HEK293 (cell line): ENCODE measurements around the gene DCC.

Experiments used
- CTCF ChIA-PET: fragments of 350-600 bp; formaldehyde crosslinking; extraction: SDS; loops from one replicate; lab custom pipeline; 2021; ENCODE audit warnings: antibody characterized with exemption; lab: Yijun Ruan, JAX
- POLR2A ChIA-PET: fragments of 300-600 bp; formaldehyde crosslinking; extraction: SDS; loops from one replicate; lab custom pipeline; 2020; ENCODE audit warnings: antibody characterized with exemption, inconsistent platforms; lab: Yijun Ruan, JAX
- H3K27ac ChIP-seq: fragments of 200-500 bp; sonication (Bioruptor generic); 2 replicates; pipeline ENCODE4 v1.5.1; 2014; ENCODE audit warnings: low read depth, low read length, control low read depth, inconsistent platforms; ENCODE audit errors: extremely low read depth
- H3K36me3 ChIP-seq, 2 experiments: fragments of 200-500 bp in 1 of 2; sonication (Bioruptor generic) in 1 of 2; 1 replicate in 1 of 2; 2 replicates in 1 of 2; pipeline ENCODE4 v1.5.1; 2014 to 2017; ENCODE audit warnings: inconsistent platforms in 2 of 2, low read length in 2 of 2; ENCODE audit not compliant: control insufficient read depth in 2 of 2, insufficient read depth in 1 of 2
- H3K4me1 ChIP-seq: fragments of 200-500 bp; sonication (Bioruptor generic); 2 replicates; pipeline ENCODE4 v1.5.1; 2014; ENCODE audit warnings: mild to moderate bottlenecking, low read length, inconsistent platforms; ENCODE audit not compliant: control insufficient read depth, insufficient read depth
- H3K4me3 ChIP-seq: 2 replicates; pipeline ENCODE4 v1.5.1; 2011; ENCODE audit warnings: low read depth, mild to moderate bottlenecking, control low read depth, low read length, moderate library complexity
- H3K9me3 ChIP-seq: fragments of 200-500 bp; sonication (Bioruptor generic); 2 replicates; pipeline ENCODE4 v1.5.1; 2014; ENCODE audit warnings: low read depth, low read length, inconsistent platforms; ENCODE audit not compliant: control insufficient read depth, insufficient read depth
- ATF2 ChIP-seq: fragments of 450-650 bp; formaldehyde crosslinking; IDR thresholded peaks from 2 replicates; pipeline ENCODE4 v1.5.1; 2016; ENCODE audit warnings: missing biosample characterization, missing genetic modification characterization, low read depth
- HIC1 ChIP-seq: fragments of 450-650 bp; formaldehyde crosslinking; IDR thresholded peaks from 2 replicates; pipeline ENCODE4 v1.5.1; 2016; ENCODE audit warnings: missing biosample characterization, missing genetic modification characterization
- KLF1 ChIP-seq: fragments of 450-650 bp; formaldehyde crosslinking; IDR thresholded peaks from 2 replicates; pipeline ENCODE4 v1.5.1; 2016; ENCODE audit warnings: missing biosample characterization, missing genetic modification characterization
- KLF17 ChIP-seq: fragments of 450-650 bp; formaldehyde crosslinking; IDR thresholded peaks from 2 replicates; pipeline ENCODE4 v1.5.1; 2016; ENCODE audit warnings: missing biosample characterization, missing genetic modification characterization
- PRDM10 ChIP-seq: fragments of 450-650 bp; formaldehyde crosslinking; IDR thresholded peaks from 2 replicates; pipeline ENCODE4 v1.5.1; 2016; ENCODE audit warnings: missing biosample characterization, missing genetic modification characterization
- SCRT2 ChIP-seq: fragments of 450-650 bp; formaldehyde crosslinking; IDR thresholded peaks from 2 replicates; pipeline ENCODE4 v1.5.1; 2016; ENCODE audit warnings: missing biosample characterization, missing genetic modification characterization
- ZFP3 ChIP-seq: fragments of 450-650 bp; formaldehyde crosslinking; IDR thresholded peaks from 2 replicates; pipeline ENCODE4 v1.5.1; 2016; ENCODE audit warnings: low read depth, missing biosample characterization, missing genetic modification characterization
- ZFP69B ChIP-seq: fragments of 450-650 bp; formaldehyde crosslinking; IDR thresholded peaks from 2 replicates; pipeline ENCODE4 v1.5.1; 2016; ENCODE audit warnings: missing biosample characterization, missing genetic modification characterization
- ZNF10 ChIP-seq: fragments of 450-650 bp; formaldehyde crosslinking; IDR thresholded peaks from 2 replicates; pipeline ENCODE4 v1.5.1; 2017; ENCODE audit warnings: missing biosample characterization, missing genetic modification characterization
- ZNF112 ChIP-seq: fragments of 450-650 bp; formaldehyde crosslinking; IDR thresholded peaks from 2 replicates; pipeline ENCODE4 v1.5.0; 2017; ENCODE audit warnings: missing biosample characterization, missing genetic modification characterization
- ZNF239 ChIP-seq: fragments of 450-650 bp; formaldehyde crosslinking; IDR thresholded peaks from 2 replicates; pipeline ENCODE4 v1.5.1; 2016; ENCODE audit warnings: missing biosample characterization, missing genetic modification characterization
- ZNF292 ChIP-seq: fragments of 450-650 bp; formaldehyde crosslinking; IDR thresholded peaks from 2 replicates; pipeline ENCODE4 v1.5.1; 2016; ENCODE audit warnings: low read depth, missing biosample characterization, missing genetic modification characterization, borderline replicate concordance
- ZNF350 ChIP-seq: fragments of 450-650 bp; formaldehyde crosslinking; IDR thresholded peaks from 2 replicates; pipeline ENCODE4 v1.5.0; 2017; ENCODE audit warnings: missing biosample characterization, mild to moderate bottlenecking, missing genetic modification characterization
- ZNF518A ChIP-seq: fragments of 450-650 bp; formaldehyde crosslinking; conservative IDR thresholded peaks from 2 replicates; pipeline ENCODE4 v1.5.1; 2016; ENCODE audit warnings: low read depth, missing biosample characterization, missing genetic modification characterization
- ZNF521 ChIP-seq: fragments of 450-650 bp; formaldehyde crosslinking; IDR thresholded peaks from 2 replicates; pipeline ENCODE4 v1.5.1; 2017; ENCODE audit warnings: missing biosample characterization, mild to moderate bottlenecking, missing genetic modification characterization
- ZNF549 ChIP-seq: fragments of 450-650 bp; IDR thresholded peaks from 2 replicates; pipeline ENCODE4 v1.5.1; 2018; ENCODE audit warnings: missing biosample characterization, missing genetic modification characterization, mild to moderate bottlenecking, inconsistent platforms, moderate library complexity
- ZNF561 ChIP-seq: fragments of 450-650 bp; IDR thresholded peaks from 2 replicates; pipeline ENCODE4 v1.5.1; 2018; ENCODE audit warnings: missing biosample characterization, missing genetic modification characterization, borderline replicate concordance
- ZNF571 ChIP-seq: fragments of 450-650 bp; formaldehyde crosslinking; IDR thresholded peaks from 2 replicates; pipeline ENCODE4 v1.5.0; 2017; ENCODE audit warnings: missing biosample characterization, missing genetic modification characterization
- ZNF658 ChIP-seq: fragments of 450-650 bp; formaldehyde crosslinking; IDR thresholded peaks from 2 replicates; pipeline ENCODE4; 2016; ENCODE audit warnings: missing biosample characterization, missing genetic modification characterization
- ZSCAN16 ChIP-seq: fragments of 450-650 bp; formaldehyde crosslinking; IDR thresholded peaks from 2 replicates; pipeline ENCODE4 v1.5.1; 2016; ENCODE audit warnings: missing biosample characterization, missing genetic modification characterization
- TF ChIP-seq, protein P1 (sequence below): fragments of 450-650 bp; IDR thresholded peaks from 2 replicates; pipeline ENCODE4 v1.5.1; 2018; ENCODE audit warnings: missing biosample characterization, mild to moderate bottlenecking, missing genetic modification characterization
- TF ChIP-seq, protein P2 (sequence below): fragments of 450-650 bp; formaldehyde crosslinking; IDR thresholded peaks from 2 replicates; pipeline ENCODE4 v1.5.1; 2016; ENCODE audit warnings: missing biosample characterization, missing genetic modification characterization

The DCC gene

DNA sequence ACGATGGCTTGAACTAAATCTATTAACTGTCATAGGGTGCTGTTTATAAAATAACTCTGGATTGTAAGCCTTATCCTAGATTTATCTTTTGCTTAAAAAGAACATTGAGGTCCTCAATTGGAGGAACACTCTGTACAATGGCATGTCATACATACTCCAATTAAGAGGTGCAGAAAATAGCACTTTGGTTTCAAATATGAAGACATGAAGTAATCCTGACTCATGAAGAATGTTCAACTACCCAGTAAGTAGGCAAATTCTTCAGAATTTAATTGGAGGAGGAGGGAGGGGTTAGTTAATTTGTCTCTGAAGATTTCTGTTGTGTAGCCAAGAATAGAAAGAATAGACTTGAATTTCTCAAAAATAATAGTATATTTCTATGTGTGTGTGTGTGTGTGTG, 36.1 kb downstream of the DCC start:
- H3K36me3 ChIP-seq: no peaks in the 10 kb centered on the region
- no peak for TF ChIP-seq ZNF10 (tag by site-specific recombination)
- TF ChIP-seq KLF17: no peak
- no peak for TF ChIP-seq ZNF112 (tag by site-specific recombination)
- TF ChIP-seq ATF2 (tag by site-specific recombination): no peak
- no peak for TF ChIP-seq ZNF521 (tag by site-specific recombination)
- TF ChIP-seq, protein P1, sequence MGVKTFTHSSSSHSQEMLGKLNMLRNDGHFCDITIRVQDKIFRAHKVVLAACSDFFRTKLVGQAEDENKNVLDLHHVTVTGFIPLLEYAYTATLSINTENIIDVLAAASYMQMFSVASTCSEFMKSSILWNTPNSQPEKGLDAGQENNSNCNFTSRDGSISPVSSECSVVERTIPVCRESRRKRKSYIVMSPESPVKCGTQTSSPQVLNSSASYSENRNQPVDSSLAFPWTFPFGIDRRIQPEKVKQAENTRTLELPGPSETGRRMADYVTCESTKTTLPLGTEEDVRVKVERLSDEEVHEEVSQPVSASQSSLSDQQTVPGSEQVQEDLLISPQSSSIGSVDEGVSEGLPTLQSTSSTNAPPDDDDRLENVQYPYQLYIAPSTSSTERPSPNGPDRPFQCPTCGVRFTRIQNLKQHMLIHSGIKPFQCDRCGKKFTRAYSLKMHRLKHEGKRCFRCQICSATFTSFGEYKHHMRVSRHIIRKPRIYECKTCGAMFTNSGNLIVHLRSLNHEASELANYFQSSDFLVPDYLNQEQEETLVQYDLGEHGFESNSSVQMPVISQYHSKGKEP: no peak
- TF ChIP-seq ZNF239 (tag by site-specific recombination): no peak
- no peak for TF ChIP-seq ZNF518A (tag by site-specific recombination)
- no peak for TF ChIP-seq ZNF571
- TF ChIP-seq ZFP3 (tag by site-specific recombination): no peak
- TF ChIP-seq ZNF658 (tag by site-specific recombination): no peak
- no peak for TF ChIP-seq ZNF561
- no peak for TF ChIP-seq ZFP69B
- TF ChIP-seq ZNF350 (tag by site-specific recombination): no peak
- no peak for TF ChIP-seq SCRT2 (tag by site-specific recombination)
- TF ChIP-seq, protein P2, sequence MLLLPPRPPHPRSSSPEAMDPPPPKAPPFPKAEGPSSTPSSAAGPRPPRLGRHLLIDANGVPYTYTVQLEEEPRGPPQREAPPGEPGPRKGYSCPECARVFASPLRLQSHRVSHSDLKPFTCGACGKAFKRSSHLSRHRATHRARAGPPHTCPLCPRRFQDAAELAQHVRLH: no peak
- no peak overlapping the region for H3K4me3 ChIP-seq
- no peak overlapping the region for H3K27ac ChIP-seq
- H3K9me3 ChIP-seq: no peaks in the 10 kb centered on the region
- no peaks in the 10 kb centered on the region for H3K4me1 ChIP-seq
- POLR2A ChIA-PET: no interaction called here
- CTCF ChIA-PET: no interaction called here

DNA sequence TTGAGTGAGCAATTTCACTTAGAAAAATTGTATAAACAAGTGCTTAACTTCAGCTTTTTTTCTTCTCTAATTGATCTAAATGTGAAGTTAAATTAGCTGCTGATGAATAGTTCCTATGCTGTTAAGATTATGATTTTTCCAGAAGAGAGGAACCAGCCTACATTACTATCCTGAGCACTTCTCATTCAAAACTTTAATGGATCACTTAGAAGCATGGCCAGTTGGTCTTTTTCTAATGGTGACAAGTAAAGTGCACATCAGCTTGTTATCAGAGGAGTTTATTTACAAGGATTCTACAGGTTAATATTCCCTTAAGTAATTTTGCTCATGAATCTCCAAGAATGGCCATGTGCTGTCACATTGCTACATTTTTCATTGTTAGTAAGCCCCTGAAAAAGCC, 37.1 kb downstream of the DCC start:
- Histone ChIP-seq H3K36me3 (no peaks in the 10 kb centered on the region), H3K4me1 (no peaks in the 10 kb centered on the region), H3K9me3 (no peaks in the 10 kb centered on the region), H3K27ac (no peak overlapping the region), H3K4me3 (no peak overlapping the region)
- ChIA-PET POLR2A (no interaction called here), CTCF (no interaction called here)
- TF ChIP-seq HIC1 (tag by site-specific recombination): no peak
- no peak for TF ChIP-seq ZNF549 (tag by site-specific recombination)
- TF ChIP-seq PRDM10 (tag by site-specific recombination): no peak
- no peak for TF ChIP-seq ZSCAN16 (tag by site-specific recombination)
- no peak for TF ChIP-seq KLF1
- no peak for TF ChIP-seq ZNF292 (tag by site-specific recombination)
